Gastroesophageal sphincter (tissue), 4 donors: ENCODE results near the gene MATK. TPM values are rescaled to one million over a fixed set of nuclear protein-coding genes. Genes with fewer than 3 reads are reported as not detected.

Experiments used
- ATAC-seq: fragments of 150-250 bp; one replicate; pipeline ENCODE4 v1.9.1; 2016; ENCODE audit warnings: mild to moderate bottlenecking, moderate library complexity
- H3K27ac ChIP-seq, 4 donors: fragments of 200-600 bp; sonication (generic) in 3 of 4; 1 replicate in 3 of 4; 2 replicates in 1 of 4; pipeline ENCODE4 v1.5.1; 2016 to 2019
- H3K27me3 ChIP-seq: fragments of 200-600 bp; sonication (generic); one replicate; pipeline ENCODE4 v1.5.1; 2019
- H3K36me3 ChIP-seq, 2 donors: fragments of 200-600 bp; sonication (generic); one replicate each; pipeline ENCODE4 v1.5.1; 2019; ENCODE audit warnings: control low read depth in 1 of 2
- H3K4me1 ChIP-seq, 3 donors: fragments of 200-600 bp; sonication (generic); 1 replicate in 2 of 3; 2 replicates in 1 of 3; pipeline ENCODE4 v1.5.1; 2016 to 2019; ENCODE audit warnings: control low read depth in 2 of 3
- H3K4me3 ChIP-seq, 2 donors: fragments of 200-600 bp; sonication (generic); one replicate each; pipeline ENCODE4 v1.5.1; 2019; ENCODE audit warnings: mild to moderate bottlenecking in 1 of 2, moderate library complexity in 1 of 2
- H3K9me3 ChIP-seq, 3 donors: fragments of 200-600 bp; sonication (generic); one replicate each; pipeline ENCODE4 v1.5.1; 2017 to 2019; ENCODE audit warnings: control low read depth in 2 of 3
- EP300 ChIP-seq: sonication (generic); formaldehyde crosslinking; IDR thresholded peaks from one replicate; pipeline ENCODE4 v1.6.1; 2017; ENCODE audit warnings: antibody characterized with exemption, mild to moderate bottlenecking
- POLR2A ChIP-seq, 2 donors: fragments of 450-650 bp; IDR thresholded peaks; one replicate each; pipeline ENCODE4 v1.6.1; 2017; ENCODE audit warnings: antibody characterized with exemption in 2 of 2, mild to moderate bottlenecking in 2 of 2, moderate library complexity in 1 of 2
- POLR2AphosphoS5 ChIP-seq: sonication (generic); formaldehyde crosslinking; IDR thresholded peaks from one replicate; pipeline ENCODE4 v1.6.1; 2017; ENCODE audit warnings: antibody characterized with exemption
- WGBS, 2 donors: methylation state at CpG; one replicate each; pipeline ENCODE4 v1.1.5; 2018; ENCODE audit warnings: low coverage in 1 of 2; 5-methylcytosine and 5-hydroxymethylcytosine counted together
- total RNA-seq, 4 donors: library from RNA; depleted of rRNA; stranded (reverse); fragments of >200 nt; gene quantifications; one replicate each; pipeline ENCODE4 v1.1.0, GENCODE V29; 2016
- TF ChIP-seq, protein P1 (sequence below), 4 experiments: fragments of 200-600 bp in 2 of 4; fragments of 450-650 bp in 2 of 4; sonication (generic) in 1 of 4; IDR thresholded peaks; one replicate each; pipeline ENCODE4 v1.5.1; 2017 to 2019; ENCODE audit warnings: antibody characterized with exemption in 4 of 4, mild to moderate bottlenecking in 2 of 4, moderate library complexity in 2 of 4

The MATK gene
- total RNA-seq, 4 donors from 2014 or later: 0.47 to 5.0 (median 1.7) TPM

- Histone ChIP-seq H3K9me3 (peaks cover 0 to 12% (median 0%) of the 10 kb centered on the region in 3 donors), H3K4me3 (peak overlapping the region in 1 of 2 donors; percentile 34), H3K27me3 (peaks cover 75% of the 10 kb centered on the region), H3K27ac (no peak overlapping the region), H3K36me3 (no peaks in the 10 kb centered on the region), H3K4me1 (peaks cover 0 to 14% (median 4%) of the 10 kb centered on the region in 3 donors)
- TF ChIP-seq POLR2A (IDR thresholded peaks at IDR 0.05) (no peak), POLR2AphosphoS5 (no peak), EP300 (no peak)
- TF ChIP-seq, protein P1, sequence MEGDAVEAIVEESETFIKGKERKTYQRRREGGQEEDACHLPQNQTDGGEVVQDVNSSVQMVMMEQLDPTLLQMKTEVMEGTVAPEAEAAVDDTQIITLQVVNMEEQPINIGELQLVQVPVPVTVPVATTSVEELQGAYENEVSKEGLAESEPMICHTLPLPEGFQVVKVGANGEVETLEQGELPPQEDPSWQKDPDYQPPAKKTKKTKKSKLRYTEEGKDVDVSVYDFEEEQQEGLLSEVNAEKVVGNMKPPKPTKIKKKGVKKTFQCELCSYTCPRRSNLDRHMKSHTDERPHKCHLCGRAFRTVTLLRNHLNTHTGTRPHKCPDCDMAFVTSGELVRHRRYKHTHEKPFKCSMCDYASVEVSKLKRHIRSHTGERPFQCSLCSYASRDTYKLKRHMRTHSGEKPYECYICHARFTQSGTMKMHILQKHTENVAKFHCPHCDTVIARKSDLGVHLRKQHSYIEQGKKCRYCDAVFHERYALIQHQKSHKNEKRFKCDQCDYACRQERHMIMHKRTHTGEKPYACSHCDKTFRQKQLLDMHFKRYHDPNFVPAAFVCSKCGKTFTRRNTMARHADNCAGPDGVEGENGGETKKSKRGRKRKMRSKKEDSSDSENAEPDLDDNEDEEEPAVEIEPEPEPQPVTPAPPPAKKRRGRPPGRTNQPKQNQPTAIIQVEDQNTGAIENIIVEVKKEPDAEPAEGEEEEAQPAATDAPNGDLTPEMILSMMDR (IDR thresholded peaks at IDR 0.05): no peak
- WGBS, 2 donors: 19 to 80% methylated on average over 1 to 13 of the region's 21 CpGs
- no peak for ATAC-seq
Measured at GRCh38 chr19:3800996-3801395, 14.8 kb upstream of the MATK start.

- no peak overlapping the region for H3K4me3 ChIP-seq
- peaks cover 0 to 13% (median 0%) of the 10 kb centered on the region in 3 donors for H3K9me3 ChIP-seq
- no peak for TF ChIP-seq POLR2A (IDR thresholded peaks at IDR 0.05)
- TF ChIP-seq EP300: no peak
- TF ChIP-seq, protein P1 (IDR thresholded peaks at IDR 0.05): no peak
- TF ChIP-seq POLR2AphosphoS5: no peak
- no peaks in the 10 kb centered on the region for H3K36me3 ChIP-seq
- H3K27me3 ChIP-seq: peaks cover 57% of the 10 kb centered on the region
- no peak overlapping the region for H3K27ac ChIP-seq
- 58 to 86% methylated on average over 1 to 3 of the region's 6 CpGs for WGBS, 2 donors
- no peak for ATAC-seq
- H3K4me1 ChIP-seq: peaks cover 0 to 14% (median 4%) of the 10 kb centered on the region in 3 donors
Measured at GRCh38 chr19:3798137-3798536, 12.0 kb upstream of the MATK start.

DNA sequence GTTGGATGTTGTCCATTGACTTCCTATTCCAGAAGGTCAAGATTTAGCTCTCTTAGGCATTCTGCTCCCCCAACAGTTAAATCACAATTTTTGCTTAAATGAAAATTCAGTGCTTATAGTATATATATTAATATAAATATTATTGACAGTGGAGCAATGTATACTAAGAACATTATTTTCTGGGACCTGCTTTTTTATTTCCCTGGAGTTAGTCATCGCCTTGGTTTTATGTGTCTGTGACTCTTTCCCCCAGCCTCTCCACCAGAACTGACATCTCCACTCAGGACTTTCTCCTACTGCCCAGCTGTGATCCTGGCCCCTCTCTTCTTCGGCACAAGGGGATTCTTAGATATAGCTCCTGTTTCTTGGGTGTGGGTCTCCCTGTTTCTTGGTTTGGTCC is 10.2 kb upstream of the MATK start:
- TF ChIP-seq, protein P1 (IDR thresholded peaks at IDR 0.05): no peak
- TF ChIP-seq POLR2AphosphoS5 (no peak), EP300 (no peak), POLR2A (IDR thresholded peaks at IDR 0.05) (no peak)
- WGBS, 2 donors: 87 to 100% methylated on average over 1 to 2 of the region's 2 CpGs
- Histone ChIP-seq H3K9me3 (peaks cover 0 to 13% (median 0%) of the 10 kb centered on the region in 3 donors), H3K27ac (no peak overlapping the region), H3K4me1 (peaks cover 0 to 7% (median under 1%) of the 10 kb centered on the region in 3 donors), H3K4me3 (no peak overlapping the region), H3K27me3 (peaks cover 45% of the 10 kb centered on the region), H3K36me3 (no peaks in the 10 kb centered on the region)
- ATAC-seq: no peak

- no peak for TF ChIP-seq EP300
- TF ChIP-seq POLR2AphosphoS5: no peak
- no peak for TF ChIP-seq POLR2A (IDR thresholded peaks at IDR 0.05)
- TF ChIP-seq, protein P1 (IDR thresholded peaks at IDR 0.05): no peak
- 78 to 83% methylated on average over 2 to 3 of the region's 3 CpGs for WGBS, 2 donors
- H3K4me3 ChIP-seq: no peak overlapping the region
- no peaks in the 10 kb centered on the region for H3K4me1 ChIP-seq
- peaks cover 36% of the 10 kb centered on the region for H3K27me3 ChIP-seq
- H3K9me3 ChIP-seq: peaks cover 0 to 21% (median 0%) of the 10 kb centered on the region in 3 donors
- H3K27ac ChIP-seq: no peak overlapping the region
- H3K36me3 ChIP-seq: no peaks in the 10 kb centered on the region
- no peak for ATAC-seq
Measured at GRCh38 chr19:3793799-3794198, 7.6 kb upstream of the MATK start.

- WGBS, 2 donors: 62 to 64% methylated on average over 3 of the region's 3 CpGs
- no peak overlapping the region for H3K27ac ChIP-seq
- no peak for TF ChIP-seq POLR2AphosphoS5
- TF ChIP-seq POLR2A (IDR thresholded peaks at IDR 0.05): no peak
- TF ChIP-seq, protein P1 (IDR thresholded peaks at IDR 0.05): no peak
- no peak for TF ChIP-seq EP300
- H3K4me3 ChIP-seq: no peak overlapping the region
- no peaks in the 10 kb centered on the region for H3K36me3 ChIP-seq
- H3K9me3 ChIP-seq: peaks cover 0 to 20% (median 0%) of the 10 kb centered on the region in 3 donors
- no peaks in the 10 kb centered on the region for H3K4me1 ChIP-seq
- ATAC-seq: no peak
- peaks cover 25% of the 10 kb centered on the region for H3K27me3 ChIP-seq
Measured at GRCh38 chr19:3792114-3792513, 5.9 kb upstream of the MATK start.
